Right renal cortex interstitium (tissue), 3 donors: Measurements from ENCODE around the gene MLLT3. TPM values are rescaled to one million over a fixed set of nuclear protein-coding genes. Genes with fewer than 3 reads are reported as not detected.

Source experiments
- DNase-seq, 3 donors: peaks; one replicate each; pipeline ENCODE4 v3.0.0-alpha.2; 2013; ENCODE audit warnings: low read depth in 3 of 3, low spot score in 2 of 3
- polyA plus RNA-seq, 3 donors: library from polyadenylated mRNA; unstranded; fragments of 120-200 nt; gene quantifications; one replicate each; pipeline ENCODE4 v1.2.1, GENCODE V29; 2013; ENCODE audit not compliant: insufficient read length in 3 of 3

MLLT3 gene
- polyA plus RNA-seq, 3 donors: 32.4 to 40.2 (median 36.6) TPM

GRCh38 chr9:20319241-20319640, 303.1 kb downstream of the MLLT3 start:
- DNase-seq: no peak

- no peak for DNase-seq
These were observed 304.6 kb downstream of the MLLT3 start for GRCh38 chr9:20317701-20318100.

GRCh38 chr9:20316372-20316771, 305.9 kb downstream of the MLLT3 start:
- no peak for DNase-seq

GRCh38 chr9:20315677-20316076, 306.6 kb downstream of the MLLT3 start:
- no peak for DNase-seq

- no peak for DNase-seq
These were observed 307.3 kb downstream of the MLLT3 start for GRCh38 chr9:20314981-20315380.

GRCh38 chr9:20313415-20313814, 308.9 kb downstream of the MLLT3 start:
- DNase-seq: no peak

- DNase-seq: no peak
These were observed 309.6 kb downstream of the MLLT3 start for GRCh38 chr9:20312732-20313131.

GRCh38 chr9:20310024-20310423, 312.3 kb downstream of the MLLT3 start:
- DNase-seq: no peak

- DNase-seq: no peak
These were observed 313.2 kb downstream of the MLLT3 start for GRCh38 chr9:20309124-20309523.

- DNase-seq: no peak
These were observed 314.7 kb downstream of the MLLT3 start for GRCh38 chr9:20307621-20308020.

GRCh38 chr9:20305452-20305851, 316.8 kb downstream of the MLLT3 start:
- DNase-seq: no peak

GRCh38 chr9:20303996-20304395, 318.3 kb downstream of the MLLT3 start:
- no peak for DNase-seq

- DNase-seq: no peak
These were observed 319.2 kb downstream of the MLLT3 start for GRCh38 chr9:20303066-20303465.

- no peak for DNase-seq
These were observed 320.1 kb downstream of the MLLT3 start for GRCh38 chr9:20302197-20302596.

- no peak for DNase-seq
These were observed 321.7 kb downstream of the MLLT3 start for GRCh38 chr9:20300430-20301115.

- DNase-seq: no peak
These were observed 324.6 kb downstream of the MLLT3 start for GRCh38 chr9:20297646-20298084.

- DNase-seq: no peak
These were observed 326.7 kb downstream of the MLLT3 start for GRCh38 chr9:20295555-20295954.

GRCh38 chr9:20294046-20294750, 328.1 kb downstream of the MLLT3 start:
- DNase-seq: no peak

- no peak for DNase-seq
These were observed 330.3 kb downstream of the MLLT3 start for GRCh38 chr9:20292002-20292401.
